Mucosa of gallbladder (tissue), 1 donor: Measurements from ENCODE around the gene CDC25B. TPM values are rescaled to one million over a fixed set of nuclear protein-coding genes. Genes with fewer than 3 reads are reported as not detected.
A peak's percentile ranks its signal among the peaks of the same experiment; 100 is the strongest.
"Not testable (repeated sequence)": the region's sequence is repeated elsewhere in the genome, so short reads cannot be mapped to it uniquely, and the experiment has no call there.

Experiments
- DNase-seq: peaks from one replicate; pipeline ENCODE4 v3.0.0-alpha.2; 2020; ENCODE audit warnings: low spot score
- total RNA-seq: library from RNA; stranded (reverse); gene quantifications from one replicate; pipeline ENCODE4 v1.2.1, GENCODE V29; 2021
- donor health status: DM: no; HTN: no; CAD: no.

CDC25B gene
- total RNA-seq, 1 donor from 2014 or later, result 38.9 TPM

- no peak for DNase-seq
These were observed 10.6 kb upstream of the CDC25B start for GRCh38 chr20:3785240-3786125.

DNA sequence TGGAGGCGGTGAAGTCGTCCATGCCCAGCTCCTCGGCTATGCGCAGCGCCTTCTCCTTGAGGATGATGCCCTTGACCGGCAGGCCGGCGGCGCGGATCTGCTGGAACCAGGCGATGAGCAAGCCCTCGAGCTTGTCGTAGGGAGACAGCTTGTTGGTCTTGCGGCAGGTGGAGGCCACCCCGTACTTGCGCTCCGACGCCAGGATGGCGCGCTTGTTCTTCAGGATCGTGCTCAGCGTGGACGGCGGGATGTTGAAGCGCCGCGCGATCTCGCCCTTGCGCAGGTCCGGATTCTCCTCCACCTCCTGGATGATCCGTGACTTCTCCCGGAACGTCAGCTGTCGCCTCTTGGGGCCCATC lies 10.0 kb upstream of the CDC25B start:
- DNase-seq, result peak; percentile 53

DNA sequence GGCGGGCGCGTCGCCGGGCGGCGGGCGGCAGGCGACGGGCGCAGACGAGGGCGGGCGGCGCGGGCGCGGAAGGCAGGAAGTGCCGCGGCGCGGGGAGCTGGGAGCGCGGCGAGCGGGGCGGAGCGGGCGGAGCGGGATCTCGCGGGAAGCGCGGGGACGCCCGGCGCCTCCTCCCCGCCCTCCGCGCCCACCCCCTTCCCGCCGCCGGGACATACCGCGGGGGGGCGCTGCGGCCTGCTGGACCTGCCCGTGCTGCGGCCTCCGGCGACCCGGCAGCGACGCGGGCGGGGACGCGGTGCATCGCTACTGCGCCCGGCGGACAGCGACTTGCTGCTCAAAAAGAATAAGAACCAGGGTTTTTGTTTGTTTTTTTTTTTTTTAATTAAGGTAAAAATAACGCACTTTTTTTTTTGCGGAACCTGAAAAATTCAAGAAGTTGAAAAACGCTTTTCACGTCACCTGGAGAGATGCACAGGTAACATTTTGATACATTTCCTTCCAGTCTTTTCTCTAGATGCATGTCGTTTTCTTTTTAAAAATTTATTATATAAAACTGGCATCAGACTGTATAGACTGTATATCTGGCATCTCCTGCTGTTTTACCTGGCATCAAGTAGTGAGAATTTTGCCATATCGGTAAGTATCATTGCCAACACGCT lies 9.3 kb upstream of the CDC25B start, which contains the start of gene CENPB:
Gene CENPB (minus strand): TSS at position 76 of the 659 bp plus-strand sequence. CDS start 257 bp downstream, outside the sequence.
- DNase-seq, result peak; percentile 90

- no peak for DNase-seq
These were observed 8.6 kb upstream of the CDC25B start for GRCh38 chr20:3787324-3788014.

DNA sequence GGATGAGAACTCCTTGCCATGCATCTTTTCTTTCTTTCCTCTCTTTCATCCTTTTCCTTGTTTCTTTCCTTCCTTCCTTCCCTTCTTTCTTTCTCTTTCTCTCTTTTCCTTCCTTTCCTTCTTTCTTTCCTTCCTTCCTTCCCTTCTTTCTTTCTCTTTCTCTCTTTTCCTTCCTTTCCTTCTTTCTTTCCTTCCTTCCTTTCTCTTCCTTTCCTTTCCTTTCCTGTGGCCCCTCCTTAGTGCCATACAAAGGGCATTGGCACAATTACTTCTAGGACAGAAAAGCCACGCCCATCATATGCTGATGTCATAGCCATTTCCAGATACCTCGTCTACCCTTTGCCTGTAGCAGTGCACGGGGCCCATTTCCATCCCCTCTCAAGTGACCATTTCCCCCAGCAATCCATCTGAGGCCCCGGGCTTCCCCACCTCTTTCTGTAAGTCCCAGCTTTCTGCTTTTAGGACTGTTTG lies 7.4 kb upstream of the CDC25B start:
- DNase-seq, result no peak

DNA sequence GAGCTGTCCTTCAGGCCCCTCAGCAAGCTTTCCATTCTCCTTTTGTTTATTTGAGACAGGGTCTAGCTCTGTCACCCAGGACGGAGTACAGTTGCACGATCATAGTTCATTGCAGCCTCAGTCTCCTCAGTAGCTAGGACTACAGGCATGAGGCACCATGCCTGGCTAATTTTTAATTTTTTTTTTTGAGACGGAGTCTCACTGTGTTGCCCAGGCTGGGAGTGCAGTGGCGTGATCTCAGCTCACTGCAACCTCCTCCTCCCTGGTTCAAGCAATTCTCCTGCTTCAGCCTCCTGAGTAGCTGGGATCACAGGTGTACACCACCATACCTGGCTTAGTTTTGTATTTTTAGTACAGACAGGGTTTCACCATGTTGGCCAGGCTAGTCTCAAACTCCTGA lies 6.9 kb upstream of the CDC25B start:
- not testable (repeated sequence) for DNase-seq

- DNase-seq, result not testable (repeated sequence)
These were observed 1.9 kb upstream of the CDC25B start for GRCh38 chr20:3794168-3794567.

- DNase-seq, result no peak
These were observed 1.2 kb upstream of the CDC25B start for GRCh38 chr20:3794701-3795420.

DNA sequence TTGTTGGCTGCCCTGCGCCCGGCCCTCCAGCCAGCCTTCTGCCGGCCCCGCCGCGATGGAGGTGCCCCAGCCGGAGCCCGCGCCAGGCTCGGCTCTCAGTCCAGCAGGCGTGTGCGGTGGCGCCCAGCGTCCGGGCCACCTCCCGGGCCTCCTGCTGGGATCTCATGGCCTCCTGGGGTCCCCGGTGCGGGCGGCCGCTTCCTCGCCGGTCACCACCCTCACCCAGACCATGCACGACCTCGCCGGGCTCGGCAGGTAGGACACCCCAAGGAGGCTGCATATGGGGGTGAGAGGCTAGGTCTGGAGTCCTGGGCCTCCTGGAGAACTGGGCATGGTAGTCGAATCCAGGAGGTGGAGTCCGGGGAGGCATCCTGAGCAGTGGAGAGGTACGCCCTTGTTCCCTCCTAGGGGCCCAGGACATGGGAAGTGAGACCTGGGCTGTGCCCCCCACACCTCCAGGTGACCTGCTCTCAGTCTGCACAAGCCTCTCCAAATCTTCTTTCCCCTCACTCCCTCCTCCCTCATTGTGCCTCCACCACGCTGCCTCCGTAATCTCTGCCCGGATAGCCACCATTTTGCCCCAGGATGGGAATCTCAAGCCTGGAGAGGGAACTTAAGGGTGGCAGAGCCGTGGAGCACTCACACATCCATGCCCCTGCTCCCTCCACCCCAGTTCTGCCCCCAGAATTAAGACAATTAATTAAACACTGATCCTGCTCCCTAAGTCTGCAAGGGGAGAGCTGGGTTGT lies 541 bp downstream of the CDC25B start:
- DNase-seq, result no peak

- no peak for DNase-seq
These were observed 1.1 kb downstream of the CDC25B start for GRCh38 chr20:3797226-3797545.

- no peak for DNase-seq
These were observed 1.7 kb downstream of the CDC25B start for GRCh38 chr20:3797592-3798372.

DNA sequence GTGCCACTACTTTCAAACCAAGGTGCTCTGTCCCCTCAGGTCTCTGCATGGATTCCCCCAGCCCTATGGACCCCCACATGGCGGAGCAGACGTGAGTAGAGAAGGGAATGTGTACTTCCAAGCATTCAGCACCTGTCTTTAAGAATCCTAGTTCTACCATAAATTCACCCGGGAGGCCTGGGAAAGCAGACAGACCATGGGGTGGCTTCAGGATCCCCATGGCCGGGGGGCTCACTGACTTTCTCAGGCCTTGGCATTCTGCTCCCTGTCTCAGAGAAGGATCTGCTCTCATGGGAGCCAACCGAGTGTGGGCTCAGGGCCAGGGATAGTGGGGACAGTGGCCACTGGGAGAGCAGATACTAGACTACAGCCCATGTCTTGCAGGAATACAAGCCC lies 2.3 kb downstream of the CDC25B start:
- no peak for DNase-seq

- DNase-seq, result no peak
These were observed 2.8 kb downstream of the CDC25B start for GRCh38 chr20:3798908-3799248.

DNA sequence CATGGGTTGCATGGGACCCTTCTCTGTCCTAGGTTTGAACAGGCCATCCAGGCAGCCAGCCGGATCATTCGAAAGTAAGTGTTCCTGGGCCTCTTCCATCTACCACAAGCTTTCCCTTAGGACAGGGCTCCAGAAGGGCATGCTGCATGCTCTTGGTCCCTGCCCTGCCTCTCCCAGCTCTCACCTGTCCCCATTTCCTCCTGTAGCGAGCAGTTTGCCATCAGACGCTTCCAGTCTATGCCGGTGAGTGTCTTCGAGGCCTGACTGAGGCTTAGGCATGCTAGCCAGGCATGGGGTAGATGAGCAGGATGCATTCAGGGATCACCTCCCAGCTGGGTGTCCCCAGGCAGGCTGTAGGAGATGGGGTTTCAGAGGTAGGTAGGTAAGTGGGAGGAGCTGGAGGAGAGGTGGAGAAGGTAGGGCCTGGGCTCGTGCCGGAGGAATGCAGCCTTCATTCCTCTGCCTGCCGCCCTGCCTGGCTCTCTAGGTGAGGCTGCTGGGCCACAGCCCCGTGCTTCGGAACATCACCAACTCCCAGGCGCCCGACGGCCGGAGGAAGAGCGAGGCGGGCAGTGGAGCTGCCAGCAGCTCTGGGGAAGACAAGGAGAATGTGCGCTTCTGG lies 4.3 kb downstream of the CDC25B start:
- DNase-seq, result no peak

GRCh38 chr20:3800878-3801260 lies 4.8 kb downstream of the CDC25B start:
- DNase-seq, result no peak

GRCh38 chr20:3801299-3801698 lies 5.2 kb downstream of the CDC25B start:
- DNase-seq, result no peak

GRCh38 chr20:3801846-3802245 lies 5.7 kb downstream of the CDC25B start:
- DNase-seq, result no peak

DNA sequence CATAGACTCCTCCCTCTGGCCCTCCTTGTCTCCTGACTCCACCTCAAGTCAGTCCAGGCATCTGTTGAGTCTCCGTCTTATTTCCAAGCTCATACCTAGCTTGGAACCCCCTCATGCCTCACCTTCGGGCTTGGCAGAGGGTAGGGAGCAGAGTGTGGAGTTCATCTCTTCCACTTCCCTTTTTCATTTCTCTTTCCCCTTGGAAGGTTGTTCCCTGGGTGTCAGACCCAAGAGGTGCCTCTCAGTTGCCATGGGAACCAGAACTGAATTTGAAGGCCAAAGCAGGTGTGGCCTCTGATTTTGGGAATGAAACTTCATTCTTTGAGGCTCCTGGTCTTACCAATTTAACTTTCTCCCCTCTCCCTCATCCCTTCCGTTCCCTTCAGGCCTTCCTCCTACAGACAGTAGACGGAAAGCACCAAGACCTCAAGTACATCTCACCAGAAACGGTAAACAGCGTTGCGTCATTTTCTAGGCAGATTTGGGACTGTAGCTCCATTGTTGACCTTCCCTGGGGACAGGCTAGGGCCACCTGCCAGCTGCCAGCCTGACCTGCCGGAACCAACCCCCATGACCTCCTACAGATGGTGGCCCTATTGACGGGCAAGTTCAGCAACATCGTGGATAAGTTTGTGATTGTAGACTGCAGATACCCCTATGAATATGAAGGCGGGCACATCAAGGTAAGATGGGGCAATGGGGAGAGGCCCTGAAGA lies 6.6 kb downstream of the CDC25B start:
- DNase-seq, result no peak

- DNase-seq, result no peak
These were observed 7.2 kb downstream of the CDC25B start for GRCh38 chr20:3803289-3803688.
